HuH-7.5 (cell line): ENCODE data around the gene NXF1.
"Not testable (repeated sequence)": the region's sequence is repeated elsewhere in the genome, so short reads cannot be mapped to it uniquely, and the experiment has no call there.

Source experiments
- DNase-seq: peaks from one replicate; pipeline ENCODE4 v3.0.0; 2011; ENCODE audit warnings: low spot score

Gene NXF1

GRCh38 chr11:62787005-62787759 is 18.1 kb downstream of the NXF1 start, which contains the start of gene TMEM179B:
Gene TMEM179B, plus strand, starts transcription at chr11:62787402. Its CDS starts 30 bp downstream, at chr11:62787432.
- DNase-seq, result peak; percentile 96

GRCh38 chr11:62786318-62787004 is 18.8 kb downstream of the NXF1 start:
- DNase-seq, result peak; percentile 95

- DNase-seq, result no peak
Observed at GRCh38 chr11:62782753-62783152, 22.5 kb downstream of the NXF1 start.

- no peak for DNase-seq
Observed at GRCh38 chr11:62778441-62778840, 26.8 kb downstream of the NXF1 start.

GRCh38 chr11:62777389-62777788 is 27.9 kb downstream of the NXF1 start:
- DNase-seq, result no peak

- no peak for DNase-seq
Observed at GRCh38 chr11:62775646-62776045, 29.6 kb downstream of the NXF1 start.

- no peak for DNase-seq
Observed at GRCh38 chr11:62774407-62774806, 30.8 kb downstream of the NXF1 start.

- peak; percentile 97 for DNase-seq
Observed at GRCh38 chr11:62771144-62772021, 33.9 kb downstream of the NXF1 start, which contains the start of gene TAF6L. Gene TAF6L, plus strand, starts transcription at chr11:62771396. Its CDS starts 4,388 bp downstream, at chr11:62775784.

GRCh38 chr11:62770778-62771143 is 34.5 kb downstream of the NXF1 start:
- no peak for DNase-seq

GRCh38 chr11:62760867-62761227 is 44.4 kb downstream of the NXF1 start:
- DNase-seq, result not testable (repeated sequence)

GRCh38 chr11:62757846-62758788 is 47.1 kb downstream of the NXF1 start:
- no peak for DNase-seq

GRCh38 chr11:62755086-62755615 is 50.1 kb downstream of the NXF1 start:
- DNase-seq, result no peak

- DNase-seq, result peak; percentile 90
Observed at GRCh38 chr11:62753736-62754603, 51.3 kb downstream of the NXF1 start, which contains the start of gene ZBTB3. Gene ZBTB3, minus strand, starts transcription at chr11:62754160. Its CDS starts 496 bp downstream, at chr11:62753664.

- DNase-seq, result no peak
Observed at GRCh38 chr11:62752994-62753735, 52.1 kb downstream of the NXF1 start.

GRCh38 chr11:62752177-62752785 is 53.0 kb downstream of the NXF1 start:
- DNase-seq, result no peak

- not testable (repeated sequence) for DNase-seq
Observed at GRCh38 chr11:62749931-62750330, 55.3 kb downstream of the NXF1 start.

- DNase-seq, result no peak
Observed at GRCh38 chr11:62747475-62748160, 57.6 kb downstream of the NXF1 start.
